Gastroesophageal sphincter (tissue), 4 donors: ENCODE data around the gene SLC9A6. TPM values are rescaled to one million over a fixed set of nuclear protein-coding genes. Genes with fewer than 3 reads are reported as not detected.
"Not testable (repeated sequence)": the region's sequence is repeated elsewhere in the genome, so short reads cannot be mapped to it uniquely, and the experiment has no call there.

ENCODE experiments used
- ATAC-seq: fragments of 150-250 bp; one replicate; pipeline ENCODE4 v1.9.1; 2016; ENCODE audit warnings: mild to moderate bottlenecking, moderate library complexity
- H3K27ac ChIP-seq, 4 donors: fragments of 200-600 bp; sonication (generic) in 3 of 4; 1 replicate in 3 of 4; 2 replicates in 1 of 4; pipeline ENCODE4 v1.5.1; 2016 to 2019
- H3K27me3 ChIP-seq: fragments of 200-600 bp; sonication (generic); one replicate; pipeline ENCODE4 v1.5.1; 2019
- H3K36me3 ChIP-seq, 2 donors: fragments of 200-600 bp; sonication (generic); one replicate each; pipeline ENCODE4 v1.5.1; 2019; ENCODE audit warnings: control low read depth in 1 of 2
- H3K4me1 ChIP-seq, 3 donors: fragments of 200-600 bp; sonication (generic); 1 replicate in 2 of 3; 2 replicates in 1 of 3; pipeline ENCODE4 v1.5.1; 2016 to 2019; ENCODE audit warnings: control low read depth in 2 of 3
- H3K4me3 ChIP-seq, 2 donors: fragments of 200-600 bp; sonication (generic); one replicate each; pipeline ENCODE4 v1.5.1; 2019; ENCODE audit warnings: mild to moderate bottlenecking in 1 of 2, moderate library complexity in 1 of 2
- H3K9me3 ChIP-seq, 3 donors: fragments of 200-600 bp; sonication (generic); one replicate each; pipeline ENCODE4 v1.5.1; 2017 to 2019; ENCODE audit warnings: control low read depth in 2 of 3
- CTCF ChIP-seq, 4 experiments: fragments of 200-600 bp in 2 of 4; fragments of 450-650 bp in 2 of 4; sonication (generic) in 1 of 4; IDR thresholded peaks; one replicate each; pipeline ENCODE4 v1.5.1; 2017 to 2019; ENCODE audit warnings: antibody characterized with exemption in 4 of 4, mild to moderate bottlenecking in 2 of 4, moderate library complexity in 2 of 4
- EP300 ChIP-seq: sonication (generic); formaldehyde crosslinking; IDR thresholded peaks from one replicate; pipeline ENCODE4 v1.6.1; 2017; ENCODE audit warnings: antibody characterized with exemption, mild to moderate bottlenecking
- POLR2A ChIP-seq, 2 donors: fragments of 450-650 bp; IDR thresholded peaks; one replicate each; pipeline ENCODE4 v1.6.1; 2017; ENCODE audit warnings: antibody characterized with exemption in 2 of 2, mild to moderate bottlenecking in 2 of 2, moderate library complexity in 1 of 2
- POLR2AphosphoS5 ChIP-seq: sonication (generic); formaldehyde crosslinking; IDR thresholded peaks from one replicate; pipeline ENCODE4 v1.6.1; 2017; ENCODE audit warnings: antibody characterized with exemption
- WGBS, 2 donors: methylation state at CpG; one replicate each; pipeline ENCODE4 v1.1.5; 2018; ENCODE audit warnings: low coverage in 1 of 2; 5-methylcytosine and 5-hydroxymethylcytosine counted together
- total RNA-seq, 4 donors: library from RNA; depleted of rRNA; stranded (reverse); fragments of >200 nt; gene quantifications; one replicate each; pipeline ENCODE4 v1.1.0, GENCODE V29; 2016

The SLC9A6 gene
- total RNA-seq, 4 donors from 2014 or later = 17.2 to 27.3 (median 20.3) TPM

GRCh38 chrX:136047016-136047642, 61.9 kb downstream of the SLC9A6 start:
- Histone ChIP-seq H3K4me3 (no peak overlapping the region), H3K4me1 (peaks cover 0 to 20% (median 0%) of the 10 kb centered on the region in 3 donors), H3K36me3 (no peaks in the 10 kb centered on the region), H3K9me3 (no peaks in the 10 kb centered on the region), H3K27ac (peak overlapping the region in 1 of 4 donors; percentile 24), H3K27me3 (no peaks in the 10 kb centered on the region)
- no peak for ATAC-seq
- TF ChIP-seq POLR2AphosphoS5 (no peak), POLR2A (IDR thresholded peaks at IDR 0.05) (no peak), CTCF (IDR thresholded peaks at IDR 0.05) (no peak), EP300 (no peak)
- WGBS, 2 donors = 35 to 51% methylated on average over 2 of the region's 2 CpGs

- H3K36me3 ChIP-seq = no peaks in the 10 kb centered on the region
- ATAC-seq = no peak
- no peaks in the 10 kb centered on the region for H3K27me3 ChIP-seq
- TF ChIP-seq EP300 = no peak
- no peak for TF ChIP-seq CTCF (IDR thresholded peaks at IDR 0.05)
- no peak for TF ChIP-seq POLR2AphosphoS5
- TF ChIP-seq POLR2A (IDR thresholded peaks at IDR 0.05) = no peak
- 74% methylated on average over 2 of the region's 4 CpGs; no CpG with 5 or more reads in 1 of the 2 donors for WGBS, 2 donors
- no peak overlapping the region for H3K4me3 ChIP-seq
- H3K4me1 ChIP-seq = peaks cover 0 to 20% (median 0%) of the 10 kb centered on the region in 3 donors
- H3K27ac ChIP-seq = no peak overlapping the region
- no peaks in the 10 kb centered on the region for H3K9me3 ChIP-seq
Observed at GRCh38 chrX:136047969-136048368, 62.7 kb downstream of the SLC9A6 start.

- H3K27ac ChIP-seq = no peak overlapping the region
Observed at GRCh38 chrX:136048446-136048845, 63.2 kb downstream of the SLC9A6 start.

GRCh38 chrX:136049608-136050007, 64.4 kb downstream of the SLC9A6 start:
- Histone ChIP-seq H3K36me3 (no peaks in the 10 kb centered on the region), H3K9me3 (no peaks in the 10 kb centered on the region), H3K4me1 (peaks cover 2 to 26% (median 3%) of the 10 kb centered on the region in 3 donors), H3K27ac (no peak overlapping the region), H3K4me3 (no peak overlapping the region), H3K27me3 (no peaks in the 10 kb centered on the region)
- ATAC-seq = no peak
- TF ChIP-seq CTCF (IDR thresholded peaks at IDR 0.05) = no peak
- TF ChIP-seq EP300 = no peak
- 50 to 60% methylated on average over 1 to 2 of the region's 3 CpGs for WGBS, 2 donors

More at GRCh38 chrX:136048446-136048845, 63.2 kb downstream of the SLC9A6 start:
- no peak overlapping the region for H3K4me3 ChIP-seq
- no peaks in the 10 kb centered on the region for H3K9me3 ChIP-seq
- no peak for ATAC-seq
- peaks cover 0 to 20% (median 0%) of the 10 kb centered on the region in 3 donors for H3K4me1 ChIP-seq
- 71 to 78% methylated on average over 1 of the region's 1 CpG for WGBS, 2 donors
- no peaks in the 10 kb centered on the region for H3K27me3 ChIP-seq
- no peaks in the 10 kb centered on the region for H3K36me3 ChIP-seq
- TF ChIP-seq POLR2AphosphoS5 (no peak), EP300 (no peak), CTCF (IDR thresholded peaks at IDR 0.05) (no peak), POLR2A (IDR thresholded peaks at IDR 0.05) (no peak)

GRCh38 chrX:136050875-136051274, 65.6 kb downstream of the SLC9A6 start:
- not testable (repeated sequence) for H3K27me3 ChIP-seq, H3K36me3 ChIP-seq, ATAC-seq, H3K27ac ChIP-seq, H3K9me3 ChIP-seq, H3K4me3 ChIP-seq
- WGBS, 2 donors = 60 to 79% methylated on average over 1 to 8 of the region's 9 CpGs
- H3K4me1 ChIP-seq = peaks cover 6 to 32% (median 6%) of the 10 kb centered on the region in 3 donors
